ENCODE results near the gene DNAH10.

DNAH10 gene

GRCh38 chr12:123761841-123762714 is at the start of gene DNAH10:
TSS of gene DNAH10 (plus strand) at chr12:123762301. CDS start at chr12:123762337, 36 bp downstream.
- no peak for DNase-seq

- no peak for DNase-seq
These were observed 49.3 kb upstream of the DNAH10 start for GRCh38 chr12:123712780-123713319.

- DNase-seq: no peak
These were observed 48.7 kb upstream of the DNAH10 start for GRCh38 chr12:123713398-123713797.

- peak in 1 of 2 experiments; percentile 4 for DNase-seq
These were observed 48.1 kb upstream of the DNAH10 start for GRCh38 chr12:123713823-123714585.

GRCh38 chr12:123715195-123715594 is 46.9 kb upstream of the DNAH10 start:
- no peak for DNase-seq

- DNase-seq: no peak
These were observed 44.8 kb upstream of the DNAH10 start for GRCh38 chr12:123717350-123717749.

- no peak for DNase-seq
These were observed 41.8 kb upstream of the DNAH10 start for GRCh38 chr12:123720141-123720814.

- DNase-seq: no peak
These were observed 40.9 kb upstream of the DNAH10 start for GRCh38 chr12:123721245-123721644.

- no peak for DNase-seq
These were observed 39.1 kb upstream of the DNAH10 start for GRCh38 chr12:123723011-123723410.

GRCh38 chr12:123723765-123724164 is 38.3 kb upstream of the DNAH10 start:
- no peak for DNase-seq

GRCh38 chr12:123726244-123726643 is 35.9 kb upstream of the DNAH10 start:
- no peak for DNase-seq

- no peak for DNase-seq
These were observed 35.1 kb upstream of the DNAH10 start for GRCh38 chr12:123726962-123727361.

- no peak for DNase-seq
These were observed 34.2 kb upstream of the DNAH10 start for GRCh38 chr12:123727878-123728277.

- DNase-seq: no peak
These were observed 30.5 kb upstream of the DNAH10 start for GRCh38 chr12:123731596-123731995.

- no peak for DNase-seq
These were observed 29.9 kb upstream of the DNAH10 start for GRCh38 chr12:123732251-123732650.

GRCh38 chr12:123733229-123733628 is 28.9 kb upstream of the DNAH10 start:
- DNase-seq: no peak

GRCh38 chr12:123734268-123734667 is 27.8 kb upstream of the DNAH10 start:
- DNase-seq: no peak

GRCh38 chr12:123741937-123742572 is 20.0 kb upstream of the DNAH10 start:
- DNase-seq: no peak

GRCh38 chr12:123743002-123743401 is 19.1 kb upstream of the DNAH10 start:
- DNase-seq: no peak

- no peak for DNase-seq
These were observed 17.3 kb upstream of the DNAH10 start for GRCh38 chr12:123744836-123745235.

GRCh38 chr12:123747309-123747708 is 14.8 kb upstream of the DNAH10 start:
- DNase-seq: no peak

GRCh38 chr12:123748161-123748560 is 13.9 kb upstream of the DNAH10 start:
- no peak for DNase-seq

- DNase-seq: no peak
These were observed 13.4 kb upstream of the DNAH10 start for GRCh38 chr12:123748661-123749060.

Data from NCI-H2081 (cell line).